AG09319 (cell line): Measurements from ENCODE around the gene NPNT.
A peak's percentile ranks its signal among the peaks of the same experiment; 100 is the strongest.
"Not testable (repeated sequence)": the region's sequence is repeated elsewhere in the genome, so short reads cannot be mapped to it uniquely, and the experiment has no call there.

Source experiments
- DNase-seq: peaks from one replicate; pipeline ENCODE4 v3.0.0-alpha.2; 2010; ENCODE audit warnings: low read depth; ENCODE audit errors: extremely low read depth
- TF ChIP-seq, protein P1 (sequence below): IDR thresholded peaks from 2 replicates; pipeline ENCODE4 v1.5.1; 2011; ENCODE audit warnings: low read depth, mild to moderate bottlenecking, inconsistent platforms, low read length, moderate library complexity

Gene NPNT

GRCh38 chr4:105894660-105895582 is at the start of gene NPNT:
TSS of gene NPNT (plus strand) at chr4:105895471. CDS start at chr4:105895653, 182 bp downstream.
- TF ChIP-seq, protein P1, sequence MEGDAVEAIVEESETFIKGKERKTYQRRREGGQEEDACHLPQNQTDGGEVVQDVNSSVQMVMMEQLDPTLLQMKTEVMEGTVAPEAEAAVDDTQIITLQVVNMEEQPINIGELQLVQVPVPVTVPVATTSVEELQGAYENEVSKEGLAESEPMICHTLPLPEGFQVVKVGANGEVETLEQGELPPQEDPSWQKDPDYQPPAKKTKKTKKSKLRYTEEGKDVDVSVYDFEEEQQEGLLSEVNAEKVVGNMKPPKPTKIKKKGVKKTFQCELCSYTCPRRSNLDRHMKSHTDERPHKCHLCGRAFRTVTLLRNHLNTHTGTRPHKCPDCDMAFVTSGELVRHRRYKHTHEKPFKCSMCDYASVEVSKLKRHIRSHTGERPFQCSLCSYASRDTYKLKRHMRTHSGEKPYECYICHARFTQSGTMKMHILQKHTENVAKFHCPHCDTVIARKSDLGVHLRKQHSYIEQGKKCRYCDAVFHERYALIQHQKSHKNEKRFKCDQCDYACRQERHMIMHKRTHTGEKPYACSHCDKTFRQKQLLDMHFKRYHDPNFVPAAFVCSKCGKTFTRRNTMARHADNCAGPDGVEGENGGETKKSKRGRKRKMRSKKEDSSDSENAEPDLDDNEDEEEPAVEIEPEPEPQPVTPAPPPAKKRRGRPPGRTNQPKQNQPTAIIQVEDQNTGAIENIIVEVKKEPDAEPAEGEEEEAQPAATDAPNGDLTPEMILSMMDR = no peak
- DNase-seq = no peak

- TF ChIP-seq, protein P1 = no peak
- no peak for DNase-seq
Observed at GRCh38 chr4:105845559-105845958, 49.7 kb upstream of the NPNT start.

GRCh38 chr4:105848359-105848758 is 46.9 kb upstream of the NPNT start:
- not testable (repeated sequence) for DNase-seq

- no peak for DNase-seq
- TF ChIP-seq, protein P1 = no peak
Observed at GRCh38 chr4:105851196-105851595, 44.1 kb upstream of the NPNT start.

DNA sequence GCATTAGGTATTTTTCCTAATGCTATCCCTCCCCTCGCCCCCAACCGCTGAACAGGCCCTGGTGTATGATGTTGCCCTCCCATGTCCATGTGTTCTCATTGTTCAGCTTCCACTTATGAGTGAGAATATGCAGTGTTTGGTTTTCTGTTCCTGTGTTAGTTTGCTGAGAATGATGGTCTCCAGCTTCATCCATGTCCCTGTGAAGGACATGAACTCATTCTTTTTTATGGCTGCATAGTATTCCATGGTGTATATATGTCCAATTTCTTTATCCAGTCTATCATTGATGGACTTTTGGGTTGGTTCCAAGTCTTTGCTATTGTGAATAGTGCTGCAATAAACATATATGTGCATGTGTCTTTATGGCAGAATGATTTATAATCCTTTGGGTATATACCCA is 43.0 kb upstream of the NPNT start:
- DNase-seq = not testable (repeated sequence)

GRCh38 chr4:105858466-105859040 is 36.7 kb upstream of the NPNT start:
- DNase-seq = no peak
- TF ChIP-seq, protein P1 = no peak

DNA sequence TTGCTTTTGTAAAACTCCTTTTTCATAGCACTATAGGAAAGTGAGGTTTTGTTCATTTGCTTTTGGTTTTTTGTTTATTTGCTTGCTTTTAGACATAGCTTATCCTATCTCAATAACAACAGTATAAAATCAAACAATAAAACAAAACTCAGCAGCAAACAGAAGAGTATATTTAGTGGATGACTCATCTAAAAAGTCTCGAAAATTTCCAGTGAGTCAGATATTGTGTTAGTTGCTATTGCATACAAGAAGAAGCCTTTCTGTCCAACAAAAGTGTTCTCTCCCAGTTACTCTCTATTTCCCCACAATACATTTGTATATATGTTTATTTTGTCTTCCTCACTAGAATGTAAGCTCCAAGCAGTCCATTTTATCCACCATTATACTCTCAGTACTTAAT is 36.0 kb upstream of the NPNT start:
- peak; percentile 16 for DNase-seq
- TF ChIP-seq, protein P1 = no peak

DNA sequence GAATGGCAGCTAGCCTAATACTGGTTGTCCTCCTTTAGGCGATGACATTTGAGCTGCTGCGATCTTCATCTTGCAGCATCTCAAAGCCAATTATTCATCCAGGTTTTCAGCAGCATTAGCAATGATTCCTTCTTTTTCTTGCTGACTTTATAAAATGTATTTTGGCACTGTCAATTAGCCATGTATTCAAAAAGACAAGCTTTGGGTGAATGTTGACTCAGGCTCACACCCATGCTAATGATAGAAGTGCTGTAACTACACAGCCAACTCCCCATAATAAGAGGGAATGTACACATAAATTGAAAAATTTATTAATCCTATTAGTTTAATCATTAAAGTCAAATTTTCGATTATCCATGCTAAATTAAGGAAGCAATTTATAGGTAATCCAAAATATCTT is 24.3 kb upstream of the NPNT start:
- TF ChIP-seq, protein P1 = no peak
- no peak for DNase-seq
